ENCODE results near the gene PKN1. TPM values are rescaled to one million over a fixed set of nuclear protein-coding genes. Genes with fewer than 3 reads are reported as not detected.

The PKN1 gene
- total and polyA plus RNA-seq, 9 of the 15 experiments (the other 6 are each of a cell fraction or from before 2014, with no cell fraction given): 0.30 to 228 (median 77.5) TPM

DNA sequence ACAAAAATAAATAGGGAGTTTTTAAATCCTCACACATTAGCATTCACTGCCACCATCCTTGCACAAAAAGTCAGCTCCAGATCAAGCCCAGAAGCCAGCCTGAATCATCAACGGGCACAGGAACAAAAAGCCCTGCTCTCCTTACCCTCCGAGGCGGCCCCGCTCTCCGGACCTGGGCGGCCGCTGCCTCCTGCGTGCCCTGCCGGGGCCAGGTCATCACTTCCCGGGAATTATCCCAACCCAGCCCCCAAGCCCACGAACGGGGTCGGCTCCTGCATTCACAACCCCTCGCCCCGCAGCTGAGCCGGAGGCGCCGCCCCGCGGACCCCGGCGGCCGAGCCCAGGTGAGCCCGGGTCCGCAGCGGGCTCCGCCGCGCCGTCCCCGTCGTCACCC, 84.3 kb downstream of the PKN1 start:
- intact Hi-C loops (cut with micrococcal nuclease): loop anchor here (5.0 kb wide), 1 partner anchor 35 kb away; no protein-coding TSS in a partner anchor
- Histone ChIP-seq H3K9me3 (replicated peaks; ENCODE audit: control insufficient read depth, insufficient read depth, low read depth, low read length) (no peaks in the 10 kb centered on the region), H3K4me2 (ENCODE audit: insufficient read depth, low read length) (peak overlapping the region; percentile 99), H3K27ac (ENCODE audit: extremely low read depth, low read depth, low read length) (peak overlapping the region; percentile 99), H4K20me1 (replicated peaks; ENCODE audit: control insufficient read depth, insufficient read depth, low read length) (peaks cover 26% of the 10 kb centered on the region), H3K36me3 (ENCODE audit: control insufficient read depth, insufficient read depth, low read length) (peaks cover 38% of the 10 kb centered on the region), H2AFZ (ENCODE audit: low read depth, low read length) (no peak overlapping the region), H3K9me1 (ENCODE audit: control insufficient read depth, insufficient read depth, low read length) (no peaks in the 10 kb centered on the region), H3K4me3 (peak overlapping the region; percentile 98), H3K4me1 (replicated peaks in 1 of 2; ENCODE audit: control insufficient read depth in 2 of 2, insufficient read depth in 2 of 2, low read length in 2 of 2) (peaks cover 50 to 55% of the 10 kb centered on the region in 2 experiments), H3K9ac (ENCODE audit: insufficient read depth in 1 of 2, low read depth in 2 of 2, low read length in 2 of 2) (peak overlapping the region; percentile 96 to 100), H3K79me2 (ENCODE audit: control insufficient read depth, insufficient read depth, low read length) (peaks cover 45% of the 10 kb centered on the region), H3K27me3 (ENCODE audit: control insufficient read depth in 2 of 2, insufficient read depth in 2 of 2, low read length in 2 of 2) (no peaks in the 10 kb centered on the region)
- POLR2A ChIA-PET: interaction anchor here (0.6 to 6.3 kb wide), 9 partner anchors 11 to 93 kb away, joined by 3 to 70 read pairs (median 7); no protein-coding TSS in a partner anchor
- no peak for ATAC-seq
- WGBS (ENCODE audit: insufficient coverage, low coverage, missing lambda C conversion rate): 0% methylated on average over 9 of the region's 32 CpGs
- DNase-seq (ENCODE audit: extremely low read depth in 1 of 4, low spot score in 3 of 4): no peak
- in situ Hi-C loops (cut with MboI): no loop called here
- CTCF ChIA-PET (ENCODE audit: low intra/inter-chr PET ratio): interaction anchor here (1.1 kb wide), 1 partner anchor 20 kb away, joined by 3 read pairs; no protein-coding TSS in a partner anchor
- no peak for FAIRE-seq
- BruUV-seq (replicated peaks): no TSS peak
- no peak for TF ChIP-seq KAT7 (CRISPR knock-in tag; IDR thresholded peaks at IDR 0.05; ENCODE audit: borderline replicate concordance)
- TF ChIP-seq TRIM24 (IDR thresholded peaks at IDR 0.05): no peak
- TF ChIP-seq CCNT2 (IDR thresholded peaks at IDR 0.05; ENCODE audit: borderline replicate concordance, extremely low read depth, insufficient read length, low read depth, low read length): peak; percentile 93
- TF ChIP-seq, protein P1, sequence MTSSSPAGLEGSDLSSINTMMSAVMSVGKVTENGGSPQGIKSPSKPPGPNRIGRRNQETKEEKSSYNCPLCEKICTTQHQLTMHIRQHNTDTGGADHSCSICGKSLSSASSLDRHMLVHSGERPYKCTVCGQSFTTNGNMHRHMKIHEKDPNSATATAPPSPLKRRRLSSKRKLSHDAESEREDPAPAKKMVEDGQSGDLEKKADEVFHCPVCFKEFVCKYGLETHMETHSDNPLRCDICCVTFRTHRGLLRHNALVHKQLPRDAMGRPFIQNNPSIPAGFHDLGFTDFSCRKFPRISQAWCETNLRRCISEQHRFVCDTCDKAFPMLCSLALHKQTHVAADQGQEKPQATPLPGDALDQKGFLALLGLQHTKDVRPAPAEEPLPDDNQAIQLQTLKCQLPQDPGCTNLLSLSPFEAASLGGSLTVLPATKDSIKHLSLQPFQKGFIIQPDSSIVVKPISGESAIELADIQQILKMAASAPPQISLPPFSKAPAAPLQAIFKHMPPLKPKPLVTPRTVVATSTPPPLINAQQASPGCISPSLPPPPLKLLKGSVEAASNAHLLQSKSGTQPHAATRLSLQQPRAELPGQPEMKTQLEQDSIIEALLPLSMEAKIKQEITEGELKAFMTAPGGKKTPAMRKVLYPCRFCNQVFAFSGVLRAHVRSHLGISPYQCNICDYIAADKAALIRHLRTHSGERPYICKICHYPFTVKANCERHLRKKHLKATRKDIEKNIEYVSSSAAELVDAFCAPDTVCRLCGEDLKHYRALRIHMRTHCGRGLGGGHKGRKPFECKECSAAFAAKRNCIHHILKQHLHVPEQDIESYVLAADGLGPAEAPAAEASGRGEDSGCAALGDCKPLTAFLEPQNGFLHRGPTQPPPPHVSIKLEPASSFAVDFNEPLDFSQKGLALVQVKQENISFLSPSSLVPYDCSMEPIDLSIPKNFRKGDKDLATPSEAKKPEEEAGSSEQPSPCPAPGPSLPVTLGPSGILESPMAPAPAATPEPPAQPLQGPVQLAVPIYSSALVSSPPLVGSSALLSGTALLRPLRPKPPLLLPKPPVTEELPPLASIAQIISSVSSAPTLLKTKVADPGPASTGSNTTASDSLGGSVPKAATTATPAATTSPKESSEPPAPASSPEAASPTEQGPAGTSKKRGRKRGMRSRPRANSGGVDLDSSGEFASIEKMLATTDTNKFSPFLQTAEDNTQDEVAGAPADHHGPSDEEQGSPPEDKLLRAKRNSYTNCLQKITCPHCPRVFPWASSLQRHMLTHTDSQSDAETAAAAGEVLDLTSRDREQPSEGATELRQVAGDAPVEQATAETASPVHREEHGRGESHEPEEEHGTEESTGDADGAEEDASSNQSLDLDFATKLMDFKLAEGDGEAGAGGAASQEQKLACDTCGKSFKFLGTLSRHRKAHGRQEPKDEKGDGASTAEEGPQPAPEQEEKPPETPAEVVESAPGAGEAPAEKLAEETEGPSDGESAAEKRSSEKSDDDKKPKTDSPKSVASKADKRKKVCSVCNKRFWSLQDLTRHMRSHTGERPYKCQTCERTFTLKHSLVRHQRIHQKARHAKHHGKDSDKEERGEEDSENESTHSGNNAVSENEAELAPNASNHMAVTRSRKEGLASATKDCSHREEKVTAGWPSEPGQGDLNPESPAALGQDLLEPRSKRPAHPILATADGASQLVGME (CRISPR knock-in tag; IDR thresholded peaks at IDR 0.05): no peak
- TF ChIP-seq KDM5B (IDR thresholded peaks at IDR 0.05; ENCODE audit: insufficient replicate concordance, low read depth, low read length): peak; percentile 13
- peak; percentile 67; the same call in 1 of the 2 replicates for TF ChIP-seq PHTF2 (CRISPR knock-in tag; IDR thresholded peaks at IDR 0.05)
- TF ChIP-seq ZNF347 (CRISPR knock-in tag; IDR thresholded peaks at IDR 0.05; ENCODE audit: low read depth): no peak
- no peak for TF ChIP-seq MBD2 (IDR thresholded peaks at IDR 0.05; ENCODE audit: borderline replicate concordance, low read depth)
- TF ChIP-seq SNIP1 (IDR thresholded peaks at IDR 0.05; ENCODE audit: low read depth): no peak
- no peak for TF ChIP-seq RHOXF2B (CRISPR knock-in tag; conservative IDR thresholded peaks at IDR 0.05)
- peak; percentile 31; the same call in 1 of the 2 replicates for TF ChIP-seq MED1 (CRISPR knock-in tag; IDR thresholded peaks at IDR 0.05; ENCODE audit: borderline replicate concordance)
- peak; percentile 20 for TF ChIP-seq SAP30 (IDR thresholded peaks at IDR 0.05; ENCODE audit: borderline replicate concordance, insufficient read depth, low read depth, low read length, poor library complexity, severe bottlenecking)
- no peak for TF ChIP-seq HIVEP1 (CRISPR knock-in tag; IDR thresholded peaks at IDR 0.05)
- no peak for TF ChIP-seq MEF2D (tag; conservative IDR thresholded peaks at IDR 0.05; ENCODE audit: low read depth)
- no peak for TF ChIP-seq ILK (tag; IDR thresholded peaks at IDR 0.05; ENCODE audit: borderline replicate concordance, low read depth)
